ENCODE results near the gene CRISP2. TPM values are rescaled to one million over a fixed set of nuclear protein-coding genes. Genes with fewer than 3 reads are reported as not detected.

Gene CRISP2, protein sequence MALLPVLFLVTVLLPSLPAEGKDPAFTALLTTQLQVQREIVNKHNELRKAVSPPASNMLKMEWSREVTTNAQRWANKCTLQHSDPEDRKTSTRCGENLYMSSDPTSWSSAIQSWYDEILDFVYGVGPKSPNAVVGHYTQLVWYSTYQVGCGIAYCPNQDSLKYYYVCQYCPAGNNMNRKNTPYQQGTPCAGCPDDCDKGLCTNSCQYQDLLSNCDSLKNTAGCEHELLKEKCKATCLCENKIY
- not detected in 2 replicates for total RNA-seq

DNA sequence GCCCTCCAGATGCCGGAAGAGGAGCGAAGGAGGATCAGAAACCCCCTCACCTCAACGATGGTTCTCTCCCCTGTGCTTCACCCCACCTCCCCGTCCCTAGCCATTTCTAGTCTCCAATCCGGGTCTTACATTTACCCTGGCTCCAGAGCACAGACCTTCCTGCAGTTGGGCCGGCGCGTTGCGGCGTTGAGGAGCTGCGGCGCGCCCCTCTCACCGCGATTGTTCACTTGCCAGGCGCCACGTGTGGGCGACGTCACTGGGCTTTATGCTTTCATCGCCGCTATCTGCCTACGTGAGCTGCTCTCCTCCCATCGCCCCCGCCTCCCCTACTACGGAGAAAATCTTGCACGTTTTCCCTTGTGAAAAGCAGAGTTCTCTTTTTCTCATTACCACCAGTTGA, at the start of gene CRISP2:
Gene CRISP2, minus strand, starts transcription at position 198 of the 400 bp plus-strand sequence. CDS start 4,347 bp downstream, outside the sequence.

DNA sequence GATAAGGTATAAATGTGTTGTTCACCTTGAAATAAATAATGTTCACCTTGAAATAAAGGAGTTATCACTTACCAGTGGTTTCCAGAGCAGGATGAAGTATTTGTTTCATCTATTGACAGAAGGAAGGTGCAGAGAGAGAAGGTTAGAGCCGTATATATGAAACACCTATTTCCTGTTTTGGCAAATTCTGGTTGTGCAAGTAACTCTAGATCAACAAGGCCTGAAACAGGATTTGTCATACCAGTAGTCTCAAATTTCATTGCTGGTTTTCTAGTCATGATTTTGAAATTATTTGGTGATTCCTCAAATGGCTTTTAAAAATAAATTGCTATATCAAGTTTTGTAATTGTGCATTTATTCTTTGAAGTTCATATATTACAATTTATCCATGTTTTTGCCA, 30.9 kb upstream of the CRISP2 start, which contains the start of gene CRISP3:
Gene CRISP3, minus strand, starts transcription at position 130 of the 400 bp plus-strand sequence. Its CDS starts 21 bp downstream, at position 109.

Other genes starting within 250 kb of the CRISP2 start
- gene GLYATL3, start 213.6 kb downstream of the CRISP2 start, total RNA-seq, result not detected in 2 replicates
- gene C6orf141, start 162.9 kb downstream of the CRISP2 start, total RNA-seq, result 7.5 and 7.6 TPM in 2 replicates
- not detected in 2 replicates for gene RHAG, start 76.7 kb downstream of the CRISP2 start, total RNA-seq
- gene CRISP3, start 30.8 kb upstream of the CRISP2 start, total RNA-seq, result not detected in 2 replicates
- gene PGK2, start 73.7 kb upstream of the CRISP2 start, total RNA-seq, result not detected in 2 replicates
- gene CRISP1, start 153.0 kb upstream of the CRISP2 start, total RNA-seq, result not detected in 2 replicates

Measured in myometrial cell (primary cell).